Neural cell (in vitro differentiated cells): Measurements from ENCODE around the gene SLC25A43. TPM values are rescaled to one million over a fixed set of nuclear protein-coding genes. Genes with fewer than 3 reads are reported as not detected.
A peak's percentile ranks its signal among the peaks of the same experiment; 100 is the strongest.

Experiments
- H2AFZ ChIP-seq: fragments of 200-600, 300-800 bp; sonication (generic), shearing (Covaris generic); 2 replicates; pipeline ENCODE4 v1.6.0; 2014; ENCODE audit warnings: low read depth, mild to moderate bottlenecking, antibody characterized with exemption, low read length, moderate library complexity
- H3F3A ChIP-seq: fragments of 200-600 bp; shearing (Covaris generic); 2 replicates; pipeline ENCODE4 v1.6.1; 2016; ENCODE audit warnings: mild to moderate bottlenecking, moderate library complexity, mixed read lengths, antibody characterized with exemption, low read length; ENCODE audit not compliant: insufficient read depth, poor library complexity, severe bottlenecking
- H3K27ac ChIP-seq: fragments of 200-600, 300-800 bp; sonication (generic), shearing (Covaris generic); 2 replicates; pipeline ENCODE4 v1.5.1; 2014; ENCODE audit warnings: mild to moderate bottlenecking, low read length, moderate library complexity
- H3K27me3 ChIP-seq: fragments of 300-800, 200-600 bp; sonication (generic), shearing (Covaris generic); 2 replicates; pipeline ENCODE4 v1.6.0; 2014; ENCODE audit warnings: mild to moderate bottlenecking, low read depth, low read length, moderate library complexity; ENCODE audit not compliant: insufficient read depth
- H3K36me3 ChIP-seq: fragments of 300-800, 200-600 bp; sonication (generic), shearing (Covaris generic); 2 replicates; pipeline ENCODE4 v1.5.1; 2014; ENCODE audit warnings: mild to moderate bottlenecking, antibody characterized with exemption, low read length, moderate library complexity; ENCODE audit not compliant: insufficient read depth
- H3K4me2 ChIP-seq: fragments of 300-800, 200-600 bp; sonication (generic), shearing (Covaris generic); 2 replicates; pipeline ENCODE4 v1.6.0; 2014; ENCODE audit warnings: mild to moderate bottlenecking, low read length
- H3K4me3 ChIP-seq: fragments of 300-800, 200-600 bp; sonication (generic), shearing (Covaris generic); 2 replicates; pipeline ENCODE4 v1.5.1; 2014; ENCODE audit warnings: mild to moderate bottlenecking, low read length, moderate library complexity
- H3K79me2 ChIP-seq: fragments of 200-600 bp; shearing (Covaris generic); replicated peaks from 2 replicates; pipeline ENCODE4 v1.6.0; 2014; ENCODE audit warnings: mild to moderate bottlenecking, low read length, moderate library complexity; ENCODE audit not compliant: insufficient read depth
- H3K9ac ChIP-seq: fragments of 300-800, 200-600 bp; sonication (generic), shearing (Covaris generic); 2 replicates; pipeline ENCODE4 v1.6.1; 2016; ENCODE audit warnings: mild to moderate bottlenecking, low read length, mixed read lengths
- H3K9me2 ChIP-seq: fragments of 200-600 bp; shearing (Covaris generic); 2 replicates; pipeline ENCODE4 v1.6.1; 2016; ENCODE audit warnings: mild to moderate bottlenecking, low read length, mixed read lengths; ENCODE audit not compliant: insufficient read depth
- H3K9me3 ChIP-seq: fragments of 200-600, 300-800 bp; sonication (generic), shearing (Covaris generic); 2 replicates; pipeline ENCODE4 v1.6.1; 2016; ENCODE audit warnings: mild to moderate bottlenecking, mixed run types, low read length, moderate library complexity, mixed read lengths
- H4K20me1 ChIP-seq: fragments of 200-600 bp; shearing (Covaris generic); 2 replicates; pipeline ENCODE4 v1.6.1; 2016; ENCODE audit warnings: mild to moderate bottlenecking, mixed run types; ENCODE audit not compliant: insufficient read depth
- EP300 ChIP-seq: fragments of 450-650 bp; conservative IDR thresholded peaks from 2 replicates; pipeline ENCODE4 v1.6.1; 2014; ENCODE audit warnings: antibody characterized with exemption, mild to moderate bottlenecking, moderate library complexity; ENCODE audit not compliant: poor library complexity, severe bottlenecking
- EZH2 ChIP-seq: fragments of 200-600, 300-800 bp; shearing (Covaris generic), sonication (generic); IDR thresholded peaks from 2 replicates; pipeline ENCODE4 v1.6.1; 2014; ENCODE audit warnings: antibody characterized with exemption, low read length, borderline replicate concordance, mild to moderate bottlenecking; ENCODE audit not compliant: insufficient read depth, poor library complexity, severe bottlenecking
- MXI1 ChIP-seq: fragments of 450-650 bp; conservative IDR thresholded peaks from 2 replicates; pipeline ENCODE4 v1.6.1; 2014; ENCODE audit warnings: antibody characterized with exemption, mild to moderate bottlenecking; ENCODE audit not compliant: poor library complexity, severe bottlenecking
- POLR2AphosphoS5 ChIP-seq: IDR thresholded peaks from 2 replicates; pipeline ENCODE4 v1.6.1; 2012
- RAD21 ChIP-seq: fragments of 450-650 bp; conservative IDR thresholded peaks from 2 replicates; pipeline ENCODE4 v1.6.1; 2014; ENCODE audit warnings: antibody characterized with exemption, mild to moderate bottlenecking, moderate library complexity
- SMC3 ChIP-seq: fragments of 450-650 bp; conservative IDR thresholded peaks from 2 replicates; pipeline ENCODE4 v1.6.1; 2014; ENCODE audit warnings: antibody characterized with exemption, mild to moderate bottlenecking, moderate library complexity; ENCODE audit not compliant: poor library complexity
- TAF1 ChIP-seq: IDR thresholded peaks from 2 replicates; pipeline ENCODE4 v1.6.1; 2012; ENCODE audit warnings: low read depth
- polyA plus RNA-seq: library from polyadenylated mRNA; depleted of rRNA; stranded (reverse); fragments of >200 nt; gene quantifications from 2 replicates; pipeline ENCODE4 v1.2.3, GENCODE V29; 2014
- TF ChIP-seq, protein P1 (sequence below): IDR thresholded peaks from 2 replicates; pipeline ENCODE4 v1.6.1; 2012; ENCODE audit warnings: borderline replicate concordance
- TF ChIP-seq, protein P2 (sequence below): fragments of 450-650 bp; IDR thresholded peaks from 2 replicates; pipeline ENCODE4 v1.5.1; 2014; ENCODE audit warnings: antibody characterized with exemption, mild to moderate bottlenecking, moderate library complexity; ENCODE audit not compliant: poor library complexity, severe bottlenecking

Gene SLC25A43
- polyA plus RNA-seq, 1 donor from 2014 or later: not detected

DNA sequence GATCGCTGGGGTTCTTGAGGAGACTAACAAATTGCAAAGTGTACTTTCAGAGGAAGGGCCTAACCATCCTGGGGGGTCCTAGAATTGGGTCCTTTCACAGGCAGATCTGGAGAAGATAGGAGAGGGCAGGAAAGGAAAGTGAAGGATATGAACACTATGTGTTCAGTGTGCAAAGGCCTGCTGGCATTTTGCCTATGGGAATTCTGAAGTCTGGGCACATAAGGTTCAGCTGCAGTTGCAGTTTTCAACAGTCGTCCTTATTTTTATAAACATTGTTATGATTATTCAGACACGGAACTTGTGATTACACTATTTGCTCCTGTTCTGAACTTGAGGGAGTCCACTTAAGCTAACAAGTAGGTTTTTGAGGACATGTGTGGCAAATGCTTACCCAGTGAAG is 67.8 kb downstream of the SLC25A43 start:
- no peaks in the 10 kb centered on the region for H3K36me3 ChIP-seq
- H3K79me2 ChIP-seq: no peaks in the 10 kb centered on the region
- H2AFZ ChIP-seq: no peak overlapping the region
- TF ChIP-seq EZH2 (no peak), RAD21 (no peak), MXI1 (no peak), EP300 (no peak)
- TF ChIP-seq, protein P1, sequence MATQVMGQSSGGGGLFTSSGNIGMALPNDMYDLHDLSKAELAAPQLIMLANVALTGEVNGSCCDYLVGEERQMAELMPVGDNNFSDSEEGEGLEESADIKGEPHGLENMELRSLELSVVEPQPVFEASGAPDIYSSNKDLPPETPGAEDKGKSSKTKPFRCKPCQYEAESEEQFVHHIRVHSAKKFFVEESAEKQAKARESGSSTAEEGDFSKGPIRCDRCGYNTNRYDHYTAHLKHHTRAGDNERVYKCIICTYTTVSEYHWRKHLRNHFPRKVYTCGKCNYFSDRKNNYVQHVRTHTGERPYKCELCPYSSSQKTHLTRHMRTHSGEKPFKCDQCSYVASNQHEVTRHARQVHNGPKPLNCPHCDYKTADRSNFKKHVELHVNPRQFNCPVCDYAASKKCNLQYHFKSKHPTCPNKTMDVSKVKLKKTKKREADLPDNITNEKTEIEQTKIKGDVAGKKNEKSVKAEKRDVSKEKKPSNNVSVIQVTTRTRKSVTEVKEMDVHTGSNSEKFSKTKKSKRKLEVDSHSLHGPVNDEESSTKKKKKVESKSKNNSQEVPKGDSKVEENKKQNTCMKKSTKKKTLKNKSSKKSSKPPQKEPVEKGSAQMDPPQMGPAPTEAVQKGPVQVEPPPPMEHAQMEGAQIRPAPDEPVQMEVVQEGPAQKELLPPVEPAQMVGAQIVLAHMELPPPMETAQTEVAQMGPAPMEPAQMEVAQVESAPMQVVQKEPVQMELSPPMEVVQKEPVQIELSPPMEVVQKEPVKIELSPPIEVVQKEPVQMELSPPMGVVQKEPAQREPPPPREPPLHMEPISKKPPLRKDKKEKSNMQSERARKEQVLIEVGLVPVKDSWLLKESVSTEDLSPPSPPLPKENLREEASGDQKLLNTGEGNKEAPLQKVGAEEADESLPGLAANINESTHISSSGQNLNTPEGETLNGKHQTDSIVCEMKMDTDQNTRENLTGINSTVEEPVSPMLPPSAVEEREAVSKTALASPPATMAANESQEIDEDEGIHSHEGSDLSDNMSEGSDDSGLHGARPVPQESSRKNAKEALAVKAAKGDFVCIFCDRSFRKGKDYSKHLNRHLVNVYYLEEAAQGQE: no peak
- H3K27ac ChIP-seq: no peak overlapping the region
- H3K4me3 ChIP-seq: no peak overlapping the region
- H3K9ac ChIP-seq: no peak overlapping the region
- no peaks in the 10 kb centered on the region for H3K9me3 ChIP-seq
- no peaks in the 10 kb centered on the region for H3K9me2 ChIP-seq
- H3K4me2 ChIP-seq: no peak overlapping the region
- H3F3A ChIP-seq: no peaks in the 10 kb centered on the region
- H4K20me1 ChIP-seq: no peaks in the 10 kb centered on the region
- no peaks in the 10 kb centered on the region for H3K27me3 ChIP-seq

DNA sequence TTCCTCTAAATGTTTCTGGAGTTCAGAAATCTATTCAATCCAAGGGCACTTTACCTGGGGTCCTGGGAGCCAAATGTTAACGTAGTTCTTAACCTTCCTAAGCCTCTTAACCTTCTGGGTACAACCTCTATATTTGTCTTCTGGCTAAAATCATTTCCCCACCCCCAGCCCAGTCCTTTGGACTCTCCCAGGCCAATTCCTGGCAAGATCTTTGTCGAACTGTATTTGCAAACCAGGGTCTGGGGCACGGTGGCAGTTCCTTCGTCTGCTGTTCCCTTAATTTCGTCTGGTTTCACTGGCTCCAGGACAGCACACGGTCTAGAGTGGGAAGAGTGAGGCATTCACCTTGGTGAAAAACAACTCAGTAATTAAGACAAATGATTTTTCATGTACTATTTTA is 68.3 kb downstream of the SLC25A43 start:
- H3K79me2 ChIP-seq: no peaks in the 10 kb centered on the region
- no peaks in the 10 kb centered on the region for H3K36me3 ChIP-seq
- H2AFZ ChIP-seq: no peak overlapping the region
- H3K9ac ChIP-seq: no peak overlapping the region
- H3K4me3 ChIP-seq: peak overlapping the region; percentile 78
- TF ChIP-seq EP300: no peak
- no peak for TF ChIP-seq MXI1
- TF ChIP-seq, protein P1: no peak
- no peak for TF ChIP-seq POLR2AphosphoS5
- no peak for TF ChIP-seq RAD21
- TF ChIP-seq, protein P2, sequence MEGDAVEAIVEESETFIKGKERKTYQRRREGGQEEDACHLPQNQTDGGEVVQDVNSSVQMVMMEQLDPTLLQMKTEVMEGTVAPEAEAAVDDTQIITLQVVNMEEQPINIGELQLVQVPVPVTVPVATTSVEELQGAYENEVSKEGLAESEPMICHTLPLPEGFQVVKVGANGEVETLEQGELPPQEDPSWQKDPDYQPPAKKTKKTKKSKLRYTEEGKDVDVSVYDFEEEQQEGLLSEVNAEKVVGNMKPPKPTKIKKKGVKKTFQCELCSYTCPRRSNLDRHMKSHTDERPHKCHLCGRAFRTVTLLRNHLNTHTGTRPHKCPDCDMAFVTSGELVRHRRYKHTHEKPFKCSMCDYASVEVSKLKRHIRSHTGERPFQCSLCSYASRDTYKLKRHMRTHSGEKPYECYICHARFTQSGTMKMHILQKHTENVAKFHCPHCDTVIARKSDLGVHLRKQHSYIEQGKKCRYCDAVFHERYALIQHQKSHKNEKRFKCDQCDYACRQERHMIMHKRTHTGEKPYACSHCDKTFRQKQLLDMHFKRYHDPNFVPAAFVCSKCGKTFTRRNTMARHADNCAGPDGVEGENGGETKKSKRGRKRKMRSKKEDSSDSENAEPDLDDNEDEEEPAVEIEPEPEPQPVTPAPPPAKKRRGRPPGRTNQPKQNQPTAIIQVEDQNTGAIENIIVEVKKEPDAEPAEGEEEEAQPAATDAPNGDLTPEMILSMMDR: no peak
- no peak for TF ChIP-seq EZH2
- no peak for TF ChIP-seq SMC3
- no peak for TF ChIP-seq TAF1
- H3K9me3 ChIP-seq: no peaks in the 10 kb centered on the region
- H3F3A ChIP-seq: no peaks in the 10 kb centered on the region
- no peak overlapping the region for H3K4me2 ChIP-seq
- H4K20me1 ChIP-seq: no peaks in the 10 kb centered on the region
- no peak overlapping the region for H3K27ac ChIP-seq
- no peaks in the 10 kb centered on the region for H3K27me3 ChIP-seq
- H3K9me2 ChIP-seq: no peaks in the 10 kb centered on the region
